NB4 (cell line): ENCODE measurements around the gene SCFD2.

Source experiments
- MYC ChIP-seq: IDR thresholded peaks from 2 replicates; pipeline ENCODE4 v1.6.1; 2011; ENCODE audit warnings: low read depth, low read length
- POLR2A ChIP-seq: IDR thresholded peaks from 2 replicates; pipeline ENCODE4 v1.6.1; 2011; ENCODE audit warnings: mild to moderate bottlenecking; ENCODE audit not compliant: insufficient read length; ENCODE audit errors: extremely low read depth
- TF ChIP-seq, protein P1 (sequence below): IDR thresholded peaks from one replicate; pipeline ENCODE4 v1.5.1; 2012; ENCODE audit warnings: low read depth, low read length
- TF ChIP-seq, protein P2 (sequence below): IDR thresholded peaks from 2 replicates; pipeline ENCODE4 v1.6.1; 2011; ENCODE audit warnings: low read depth, low read length

DNA sequence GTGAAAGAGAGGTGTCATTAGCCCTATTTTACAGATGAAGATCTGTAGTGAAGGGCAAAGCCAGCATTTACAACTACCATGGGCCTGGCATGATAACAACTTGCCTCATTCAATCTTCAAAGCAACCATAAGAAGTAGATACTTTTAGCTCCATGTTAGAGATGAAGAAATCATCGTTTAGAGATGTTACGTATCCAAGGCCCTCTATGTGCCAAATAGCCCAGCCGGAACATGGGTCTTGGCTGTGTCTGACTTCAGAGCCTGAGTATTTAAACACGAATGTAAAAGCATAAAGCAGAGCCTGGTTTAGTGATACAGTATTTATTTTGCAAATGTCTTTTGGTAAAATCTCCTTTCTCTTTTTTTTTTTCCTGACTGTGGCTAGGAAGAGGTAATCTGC, 306.6 kb downstream of the SCFD2 start:
- TF ChIP-seq, protein P1, sequence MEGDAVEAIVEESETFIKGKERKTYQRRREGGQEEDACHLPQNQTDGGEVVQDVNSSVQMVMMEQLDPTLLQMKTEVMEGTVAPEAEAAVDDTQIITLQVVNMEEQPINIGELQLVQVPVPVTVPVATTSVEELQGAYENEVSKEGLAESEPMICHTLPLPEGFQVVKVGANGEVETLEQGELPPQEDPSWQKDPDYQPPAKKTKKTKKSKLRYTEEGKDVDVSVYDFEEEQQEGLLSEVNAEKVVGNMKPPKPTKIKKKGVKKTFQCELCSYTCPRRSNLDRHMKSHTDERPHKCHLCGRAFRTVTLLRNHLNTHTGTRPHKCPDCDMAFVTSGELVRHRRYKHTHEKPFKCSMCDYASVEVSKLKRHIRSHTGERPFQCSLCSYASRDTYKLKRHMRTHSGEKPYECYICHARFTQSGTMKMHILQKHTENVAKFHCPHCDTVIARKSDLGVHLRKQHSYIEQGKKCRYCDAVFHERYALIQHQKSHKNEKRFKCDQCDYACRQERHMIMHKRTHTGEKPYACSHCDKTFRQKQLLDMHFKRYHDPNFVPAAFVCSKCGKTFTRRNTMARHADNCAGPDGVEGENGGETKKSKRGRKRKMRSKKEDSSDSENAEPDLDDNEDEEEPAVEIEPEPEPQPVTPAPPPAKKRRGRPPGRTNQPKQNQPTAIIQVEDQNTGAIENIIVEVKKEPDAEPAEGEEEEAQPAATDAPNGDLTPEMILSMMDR: no peak
- TF ChIP-seq MYC (no peak), POLR2A (no peak)
- TF ChIP-seq, protein P2, sequence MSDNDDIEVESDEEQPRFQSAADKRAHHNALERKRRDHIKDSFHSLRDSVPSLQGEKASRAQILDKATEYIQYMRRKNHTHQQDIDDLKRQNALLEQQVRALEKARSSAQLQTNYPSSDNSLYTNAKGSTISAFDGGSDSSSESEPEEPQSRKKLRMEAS: no peak
